ENCODE data around the gene NPHS1. TPM values are rescaled to one million over a fixed set of nuclear protein-coding genes. Genes with fewer than 3 reads are reported as not detected.

NPHS1 gene
- polyA plus RNA-seq, 3 donors = 138 to 184 (median 158) TPM

GRCh38 chr19:35860818-35861639 is 8.7 kb upstream of the NPHS1 start:
- DNase-seq (ENCODE audit: extremely low read depth in 1 of 11, low read depth in 9 of 11, low spot score in 4 of 11) = no peak

GRCh38 chr19:35860436-35860817 is 8.1 kb upstream of the NPHS1 start:
- no peak for DNase-seq (ENCODE audit: extremely low read depth in 1 of 11, low read depth in 9 of 11, low spot score in 4 of 11)

GRCh38 chr19:35859414-35859813 is 7.1 kb upstream of the NPHS1 start:
- no peak for DNase-seq (ENCODE audit: extremely low read depth in 1 of 11, low read depth in 9 of 11, low spot score in 4 of 11)

GRCh38 chr19:35858311-35858710 is 6.0 kb upstream of the NPHS1 start:
- DNase-seq (ENCODE audit: extremely low read depth in 1 of 11, low read depth in 9 of 11, low spot score in 4 of 11) = no peak

GRCh38 chr19:35856546-35857149 is 4.3 kb upstream of the NPHS1 start, which contains the start of gene KIRREL2:
Gene KIRREL2 (plus strand): TSS chr19:35856911. CDS start chr19:35857120, 209 bp downstream.
- DNase-seq (ENCODE audit: extremely low read depth in 1 of 11, low read depth in 9 of 11, low spot score in 4 of 11) = no peak

GRCh38 chr19:35853038-35853756 is 893 bp upstream of the NPHS1 start:
- DNase-seq (ENCODE audit: extremely low read depth in 1 of 11, low read depth in 9 of 11, low spot score in 4 of 11) = no peak

GRCh38 chr19:35851213-35852028 is 883 bp downstream of the NPHS1 start:
- no peak for DNase-seq (ENCODE audit: extremely low read depth in 1 of 11, low read depth in 9 of 11, low spot score in 4 of 11)

GRCh38 chr19:35848919-35849505 is 3.3 kb downstream of the NPHS1 start:
- no peak for DNase-seq (ENCODE audit: extremely low read depth in 1 of 11, low read depth in 9 of 11, low spot score in 4 of 11)

- DNase-seq (ENCODE audit: extremely low read depth in 1 of 11, low read depth in 9 of 11, low spot score in 4 of 11) = no peak
These were observed 3.8 kb downstream of the NPHS1 start for GRCh38 chr19:35848486-35848885.

GRCh38 chr19:35847911-35848310 is 4.4 kb downstream of the NPHS1 start:
- DNase-seq (ENCODE audit: extremely low read depth in 1 of 11, low read depth in 9 of 11, low spot score in 4 of 11) = no peak

GRCh38 chr19:35846038-35846668 is 6.2 kb downstream of the NPHS1 start:
- no peak for DNase-seq (ENCODE audit: extremely low read depth in 1 of 11, low read depth in 9 of 11, low spot score in 4 of 11)

- DNase-seq (ENCODE audit: extremely low read depth in 1 of 11, low read depth in 9 of 11, low spot score in 4 of 11) = no peak
These were observed 6.9 kb downstream of the NPHS1 start for GRCh38 chr19:35845215-35846037.

GRCh38 chr19:35844482-35845214 is 7.7 kb downstream of the NPHS1 start:
- DNase-seq (ENCODE audit: extremely low read depth in 1 of 11, low read depth in 9 of 11, low spot score in 4 of 11) = no peak

- DNase-seq (ENCODE audit: extremely low read depth in 1 of 11, low read depth in 9 of 11, low spot score in 4 of 11) = no peak
These were observed 8.4 kb downstream of the NPHS1 start for GRCh38 chr19:35843676-35844481.

GRCh38 chr19:35842666-35843272 is 9.5 kb downstream of the NPHS1 start:
- DNase-seq (ENCODE audit: extremely low read depth in 1 of 11, low read depth in 9 of 11, low spot score in 4 of 11) = no peak
